Stimulated activated CD8-positive, alpha-beta memory T cell treated with anti-CD3 and anti-CD28 coated beads, Interleukin-2, amount 100 ng/mL, for 48 hours (primary cell): ENCODE measurements around the gene UBLCP1.
A peak's percentile ranks its signal among the peaks of the same experiment; 100 is the strongest.

Experiments used
- DNase-seq, 2 donors: peaks; one replicate each; pipeline ENCODE4 v3.0.0-alpha.2; 2020; ENCODE audit warnings: low read depth in 2 of 2

The UBLCP1 gene

GRCh38 chr5:159311063-159311462, 48.0 kb downstream of the UBLCP1 start:
- DNase-seq = no peak

DNA sequence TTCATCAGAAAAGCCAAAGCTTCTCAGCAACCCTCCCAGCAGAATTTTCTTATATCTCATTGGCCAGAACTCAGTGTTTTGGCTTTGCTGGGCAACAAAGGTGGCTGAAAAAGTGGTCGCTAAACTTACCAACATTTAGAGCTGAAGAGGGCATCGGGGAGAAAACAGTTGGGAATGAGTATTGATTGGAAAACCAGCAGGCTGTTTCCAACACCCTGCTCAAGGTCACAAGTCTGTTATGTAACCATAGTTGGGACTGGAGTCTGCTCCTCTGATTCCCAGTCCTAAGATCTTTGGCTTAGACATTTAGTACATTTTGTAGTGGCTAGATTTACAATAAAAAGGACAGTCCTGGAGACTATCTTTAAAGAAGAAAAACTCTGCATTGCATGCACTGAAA, 50.1 kb downstream of the UBLCP1 start:
- no peak for DNase-seq

- DNase-seq = peak in 1 of 2 donors; percentile 2
Measured at GRCh38 chr5:159316519-159317383, 53.7 kb downstream of the UBLCP1 start.

- no peak for DNase-seq
Measured at GRCh38 chr5:159317849-159318248, 54.8 kb downstream of the UBLCP1 start.

GRCh38 chr5:159318448-159318847, 55.4 kb downstream of the UBLCP1 start:
- no peak for DNase-seq

DNA sequence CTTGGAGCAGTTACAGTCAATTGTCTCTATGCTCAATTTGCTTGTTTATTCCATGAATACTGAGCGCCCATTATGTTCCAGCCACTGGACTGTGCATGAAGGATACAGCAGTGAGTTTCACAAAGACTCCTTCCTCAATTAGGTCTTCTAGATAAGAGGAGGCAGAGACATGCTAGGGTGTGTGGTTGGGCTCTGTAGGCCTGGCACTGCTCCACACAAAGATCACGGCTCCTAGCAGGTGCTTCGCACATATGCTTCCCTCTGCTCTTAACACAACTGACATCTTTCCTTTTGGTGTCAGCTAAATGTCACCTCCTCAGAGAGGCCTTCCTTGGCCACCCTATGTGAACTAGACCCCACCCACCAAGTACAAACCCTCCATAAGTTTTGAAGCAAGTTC, 56.3 kb downstream of the UBLCP1 start:
- no peak for DNase-seq

DNA sequence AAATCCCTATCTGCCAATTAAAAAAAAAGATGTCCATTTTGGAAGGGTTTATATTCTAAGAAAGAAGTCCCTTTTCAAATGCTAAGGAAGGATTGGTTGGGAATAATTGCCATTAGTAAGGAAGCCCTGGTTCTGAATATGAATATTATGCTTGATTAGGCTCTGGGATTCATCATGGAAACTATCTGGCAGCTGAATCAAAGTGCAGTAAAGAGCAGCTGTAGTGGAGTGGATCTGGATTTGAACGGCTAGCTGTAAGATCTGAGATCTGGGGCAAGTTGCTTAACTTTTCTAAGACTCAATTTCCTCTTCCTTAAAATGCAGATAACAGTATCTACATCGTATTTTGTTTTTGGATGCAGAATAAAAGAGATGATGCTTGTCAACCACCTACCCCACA, 56.7 kb downstream of the UBLCP1 start:
- DNase-seq = no peak

DNA sequence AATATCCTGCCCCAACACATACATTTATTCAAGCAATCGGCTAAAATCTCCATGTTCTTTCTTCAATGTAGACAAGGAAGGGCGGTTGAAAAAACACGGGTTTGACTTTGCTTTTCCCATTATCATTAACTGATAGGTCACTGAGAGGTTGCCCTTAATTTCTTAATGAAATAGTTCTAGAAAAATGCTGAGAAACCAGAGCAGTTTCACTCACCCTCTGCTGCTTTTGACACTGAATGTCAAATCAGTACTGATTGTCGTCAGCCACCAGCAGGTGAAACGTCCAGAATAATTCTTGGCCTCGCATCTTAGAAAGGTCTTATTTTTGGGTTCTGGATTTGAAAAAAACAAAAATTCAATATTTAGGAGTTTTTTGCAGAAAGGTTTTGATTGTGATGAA, 59.1 kb downstream of the UBLCP1 start:
- DNase-seq = no peak

GRCh38 chr5:159324102-159324755, 61.1 kb downstream of the UBLCP1 start:
- DNase-seq = no peak

GRCh38 chr5:159324986-159325385, 61.9 kb downstream of the UBLCP1 start:
- DNase-seq = no peak

GRCh38 chr5:159330131-159330800, 67.2 kb downstream of the UBLCP1 start, which contains the start of gene IL12B:
IL12B (minus strand) TSS chr5:159330487; CDS start chr5:159326782, 3,705 bp downstream.
- no peak for DNase-seq

GRCh38 chr5:159331093-159331973, 68.2 kb downstream of the UBLCP1 start:
- DNase-seq = peak; percentile 51 to 73

DNA sequence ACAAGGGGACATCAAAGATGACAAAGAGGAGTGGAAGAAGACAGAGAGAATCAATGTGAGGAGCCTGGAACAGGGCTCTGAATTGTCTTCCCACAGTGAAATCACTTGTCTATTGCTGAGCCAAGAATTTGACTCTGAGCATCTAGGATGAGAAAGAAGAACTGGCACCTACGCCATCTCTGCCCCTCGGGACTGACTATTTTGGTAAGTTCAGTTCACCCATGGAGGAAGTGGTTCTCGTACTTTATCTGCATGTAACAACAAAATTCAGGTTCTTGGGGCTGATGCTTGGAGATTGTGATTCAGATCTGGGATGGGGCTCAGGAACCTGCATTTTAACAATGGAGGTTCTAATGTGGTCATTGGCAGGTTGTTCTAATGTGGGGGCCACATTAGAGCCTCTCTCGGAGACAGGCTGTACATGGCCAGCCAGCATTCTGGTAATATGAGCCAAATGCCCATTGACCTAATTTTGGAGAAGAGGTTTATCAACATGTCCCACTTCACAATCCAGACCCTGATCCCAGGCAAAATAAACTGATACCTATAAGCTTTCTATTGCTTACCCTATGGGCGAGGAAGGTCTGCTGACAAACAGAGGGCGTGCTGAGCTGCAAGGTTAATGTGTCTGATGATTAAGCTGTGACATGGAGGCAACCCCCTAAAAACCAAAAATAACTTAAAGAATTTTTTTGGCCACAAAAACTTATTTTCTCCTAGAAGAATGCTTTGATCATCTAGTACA, 69.9 kb downstream of the UBLCP1 start:
- DNase-seq = no peak

DNA sequence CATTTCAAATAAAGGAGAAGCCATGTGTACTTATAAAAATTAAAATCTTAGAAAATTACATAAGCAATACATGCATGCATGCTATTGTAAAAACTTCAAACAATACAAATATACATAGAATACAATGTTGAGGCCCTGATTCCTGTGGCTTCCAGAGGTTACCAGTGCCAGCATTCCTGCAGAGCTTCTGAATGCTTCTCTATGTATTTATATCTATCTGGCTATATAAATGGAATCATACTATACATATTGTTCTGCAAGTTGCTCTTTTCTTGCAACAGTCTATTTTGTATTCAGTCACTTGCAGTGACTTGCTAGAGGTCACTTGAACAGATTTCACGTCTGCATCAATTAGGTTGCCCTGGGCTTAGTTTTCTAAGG, 70.4 kb downstream of the UBLCP1 start:
- DNase-seq = no peak
